Naive thymus-derived CD4-positive, alpha-beta T cell (primary cell): ENCODE results near the gene TUBGCP2. TPM values are rescaled to one million over a fixed set of nuclear protein-coding genes. Genes with fewer than 3 reads are reported as not detected.

Source experiments
- ATAC-seq: fragments of 150-1000 bp; cut with Tn5 transposase; 2 replicates; pipeline ENCODE4 v1.10.0; 2021; ENCODE audit warnings: mild to moderate bottlenecking, moderate library complexity
- CTCF ChIA-PET: fragments of 350-600 bp; sonication (Branson Sonifier 250); formaldehyde crosslinking; loops from one replicate; lab custom pipeline; 2021; ENCODE audit warnings: antibody characterized with exemption; lab: Charles Lee
- POLR2A ChIA-PET: fragments of 350-600 bp; sonication (Branson Sonifier 250); formaldehyde crosslinking; loops from one replicate; lab custom pipeline; 2021; ENCODE audit warnings: antibody characterized with exemption, inconsistent platforms; lab: Charles Lee
- DNase-seq, 9 donors: peaks; one replicate each; pipeline versions ENCODE4 v3.0.0 to v3.0.0-alpha.2; 2020 to 2022; ENCODE audit warnings: mixed read lengths in 1 of 9
- H3K27ac ChIP-seq: one replicate; pipeline ENCODE4 v1.7.0; 2013; ENCODE audit warnings: mild to moderate bottlenecking, low read depth, low read length, moderate library complexity
- H3K27me3 ChIP-seq, 2 donors: one replicate each; pipeline ENCODE4 v1.7.0; 2013; ENCODE audit warnings: low read length in 2 of 2, mild to moderate bottlenecking in 2 of 2, moderate library complexity in 2 of 2; ENCODE audit not compliant: control insufficient read depth in 2 of 2, insufficient read depth in 2 of 2
- H3K36me3 ChIP-seq, 3 experiments: 1 replicate in 2 of 3; 2 replicates in 1 of 3; pipeline ENCODE4 v1.7.0; 2013; ENCODE audit warnings: low read length in 3 of 3, mild to moderate bottlenecking in 3 of 3, moderate library complexity in 1 of 3; ENCODE audit not compliant: insufficient read depth in 3 of 3, control insufficient read depth in 2 of 3
- H3K4me1 ChIP-seq, 2 donors: one replicate each; pipeline ENCODE4 v1.7.0; 2013; ENCODE audit warnings: low read length in 2 of 2, mild to moderate bottlenecking in 2 of 2, moderate library complexity in 1 of 2; ENCODE audit not compliant: control insufficient read depth in 2 of 2, insufficient read depth in 2 of 2
- H3K4me3 ChIP-seq: 2 replicates; pipeline ENCODE4 v1.7.0; 2013; ENCODE audit warnings: mild to moderate bottlenecking, low read length
- H3K9me3 ChIP-seq, 3 experiments: 1 replicate in 2 of 3; 2 replicates in 1 of 3; pipeline ENCODE4 v1.7.0; 2013; ENCODE audit warnings: low read length in 3 of 3; ENCODE audit not compliant: control insufficient read depth in 2 of 3
- H3K27ac Mint-ChIP-seq, 9 donors: one replicate each; pipeline ENCODE4 v1.8.0; 2020 to 2022; ENCODE audit warnings: mixed read lengths in 9 of 9, mild to moderate bottlenecking in 8 of 9, moderate library complexity in 5 of 9, inconsistent platforms in 2 of 9
- H3K27me3 Mint-ChIP-seq, 5 donors: one replicate each; pipeline ENCODE4 v1.8.0; 2021 to 2022; ENCODE audit warnings: mixed read lengths in 5 of 5, mild to moderate bottlenecking in 1 of 5
- H3K36me3 Mint-ChIP-seq, 5 donors: one replicate each; pipeline ENCODE4 v1.8.0; 2020 to 2022; ENCODE audit warnings: mixed read lengths in 5 of 5, mild to moderate bottlenecking in 3 of 5, inconsistent platforms in 1 of 5
- H3K4me1 Mint-ChIP-seq, 7 donors: one replicate each; pipeline ENCODE4 v1.8.0; 2020 to 2022; ENCODE audit warnings: mixed read lengths in 7 of 7, mild to moderate bottlenecking in 3 of 7, inconsistent platforms in 1 of 7
- H3K4me3 Mint-ChIP-seq, 10 donors: one replicate each; pipeline ENCODE4 v1.8.0; 2020 to 2022; ENCODE audit warnings: mild to moderate bottlenecking in 10 of 10, mixed read lengths in 10 of 10, moderate library complexity in 6 of 10, inconsistent platforms in 2 of 10
- H3K9me3 Mint-ChIP-seq, 11 donors: one replicate each; pipeline ENCODE4 v1.8.0; 2020 to 2022; ENCODE audit warnings: mixed read lengths in 11 of 11, mild to moderate bottlenecking in 4 of 11, inconsistent platforms in 1 of 11, moderate library complexity in 1 of 11
- intact Hi-C, 2 donors: fragments of 100-400 bp; cut with micrococcal nuclease; formaldehyde crosslinking; loops; one replicate each; pipeline ENCODE4 v1.15.1; 2023
- polyA plus RNA-seq, 2 donors: library from polyadenylated mRNA; unstranded; fragments of 300-500 nt; fragmentation: Illumina TruSeq; gene quantifications; one replicate each; pipeline ENCODE4 v1.2.3, GENCODE V29; 2021
- total RNA-seq, 6 experiments: library from RNA in 5 of 6; stranded (reverse) in 5 of 6; gene quantifications; 1 replicate in 5 of 6; 2 replicates in 1 of 6; pipeline ENCODE4 v1.2.3 and lab custom pipeline; 2021 to 2026

The TUBGCP2 gene
- total and polyA plus RNA-seq, 7 experiments from 2014 or later: 29.6 to 97.0 (median 67.7) TPM

DNA sequence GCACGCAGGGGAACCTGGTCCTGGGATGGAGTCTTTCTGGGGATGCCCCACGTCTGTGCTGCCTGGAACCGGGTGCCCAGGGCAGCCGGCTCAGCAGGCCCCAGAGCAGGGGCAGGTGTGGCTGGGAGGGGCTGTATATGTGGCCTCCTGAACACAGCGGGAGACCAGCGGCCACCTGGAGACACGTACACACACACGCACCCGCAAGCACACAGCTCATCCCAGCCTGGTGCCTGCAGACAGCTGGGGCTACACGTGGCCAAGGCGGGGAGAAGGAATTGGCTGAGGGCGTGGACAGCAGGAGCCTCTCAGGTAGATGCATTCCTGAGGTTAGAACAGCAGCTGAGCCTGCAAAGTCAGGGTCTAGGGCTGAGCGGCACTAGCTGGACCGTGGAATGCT, 46.0 kb downstream of the TUBGCP2 start:
- ChIA-PET CTCF (interaction anchor here (0.7 to 1.2 kb wide), 2 partner anchors 11 to 45 kb away, joined by 3 to 4 read pairs; no protein-coding TSS in a partner anchor), POLR2A (interaction anchor here (0.9 to 6.5 kb wide), 3 partner anchors 12 to 17 kb away, joined by 3 to 37 read pairs (median 3); partner anchors contain the start of gene ADAM8)
- peaks cover 0 to 14% (median 0%) of the 10 kb centered on the region in 5 donors for H3K36me3 Mint-ChIP-seq
- H3K27ac Mint-ChIP-seq: peak overlapping the region in 8 of 9 donors; percentile 49 to 91 (median 81)
- intact Hi-C loops: loop anchor here (2.0 to 5.0 kb wide), 6 partner anchors 110 to 1360 kb away; partner anchors contain the start of genes ECHS1 (in 2 of the 2), MTG1 (in 2 of the 2), INPP5A (in 1 of the 2) and PPP2R2D (in 1 of the 2)
- H3K9me3 ChIP-seq: no peaks in the 10 kb centered on the region
- peak overlapping the region; percentile 67 for H3K27ac ChIP-seq
- no peaks in the 10 kb centered on the region for H3K9me3 Mint-ChIP-seq
- peaks cover 0 to 9% (median 0%) of the 10 kb centered on the region in 3 experiments for H3K36me3 ChIP-seq
- H3K4me1 Mint-ChIP-seq: peaks cover 47 to 72% (median 64%) of the 10 kb centered on the region in 7 donors
- H3K4me3 ChIP-seq: no peak overlapping the region
- no peak for ATAC-seq
- peaks cover 46 to 59% of the 10 kb centered on the region in 2 donors for H3K4me1 ChIP-seq
- H3K27me3 Mint-ChIP-seq: peaks cover 0 to 2% (median 0%) of the 10 kb centered on the region in 5 donors
- DNase-seq: no peak
- H3K27me3 ChIP-seq: no peaks in the 10 kb centered on the region
- H3K4me3 Mint-ChIP-seq: peak overlapping the region; percentile 55 to 81 (median 76)

DNA sequence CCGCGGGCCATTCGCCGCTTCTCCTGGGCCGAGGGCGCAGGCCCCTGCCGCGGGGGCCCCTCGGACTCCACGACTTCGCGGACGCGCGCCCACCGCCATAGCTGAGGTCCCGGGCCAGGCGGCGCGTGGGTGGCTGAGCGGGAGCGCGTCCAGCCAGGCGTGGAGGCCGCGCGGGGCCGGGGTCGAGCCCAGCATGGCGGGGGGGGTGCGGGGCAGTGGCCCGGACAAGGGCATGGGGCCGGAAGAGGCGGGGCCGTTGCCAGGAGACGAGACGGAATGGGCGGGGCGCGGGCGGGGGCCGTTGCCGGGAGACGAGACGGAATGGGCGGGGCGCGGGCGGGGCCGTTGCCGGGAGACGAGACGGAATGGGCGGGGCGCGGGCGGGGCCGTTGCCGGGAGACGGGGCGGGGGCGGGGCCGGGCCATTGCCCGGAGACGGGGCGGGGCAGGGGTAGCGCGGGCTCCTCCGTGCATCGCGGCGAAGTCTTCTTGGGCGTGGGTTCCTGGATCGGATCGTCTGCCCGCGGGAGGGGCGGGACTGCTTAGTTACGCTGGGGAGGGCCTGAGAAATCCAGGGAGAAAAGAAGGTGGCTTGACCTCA, 46.8 kb downstream of the TUBGCP2 start:
- ATAC-seq (peak; percentile 65), DNase-seq (peak; percentile 60 to 84 (median 72))
- peak overlapping the region; percentile 55 to 83 (median 80) for H3K4me3 Mint-ChIP-seq
- ChIA-PET POLR2A (interaction anchor here (0.6 to 6.5 kb wide), 3 partner anchors 13 to 113 kb away, joined by 3 to 37 read pairs (median 3); partner anchors contain the start of gene ADAM8), CTCF (interaction anchor here (0.7 to 1.2 kb wide), 2 partner anchors 12 to 46 kb away, joined by 3 to 4 read pairs; no protein-coding TSS in a partner anchor)
- intact Hi-C loops: loop anchor here (1.0 to 5.0 kb wide), 8 partner anchors 13 to 1360 kb away; partner anchors contain the start of genes ECHS1 (in 2 of the 2), MTG1 (in 2 of the 2), INPP5A (in 1 of the 2) and PPP2R2D (in 1 of the 2)
- H3K4me1 ChIP-seq: peaks cover 53 to 68% of the 10 kb centered on the region in 2 donors
- H3K9me3 Mint-ChIP-seq: no peaks in the 10 kb centered on the region
- no peaks in the 10 kb centered on the region for H3K9me3 ChIP-seq
- peak overlapping the region; percentile 87 for H3K27ac ChIP-seq
- peaks cover 0 to 2% (median 0%) of the 10 kb centered on the region in 5 donors for H3K27me3 Mint-ChIP-seq
- H3K36me3 ChIP-seq: peaks cover 0 to 3% (median 0%) of the 10 kb centered on the region in 3 experiments
- no peaks in the 10 kb centered on the region for H3K27me3 ChIP-seq
- H3K36me3 Mint-ChIP-seq: peaks cover 0 to 14% (median 0%) of the 10 kb centered on the region in 5 donors
- H3K27ac Mint-ChIP-seq: peak overlapping the region; percentile 47 to 93 (median 80)
- peaks cover 51 to 81% (median 67%) of the 10 kb centered on the region in 7 donors for H3K4me1 Mint-ChIP-seq
- peak overlapping the region; percentile 52 for H3K4me3 ChIP-seq

DNA sequence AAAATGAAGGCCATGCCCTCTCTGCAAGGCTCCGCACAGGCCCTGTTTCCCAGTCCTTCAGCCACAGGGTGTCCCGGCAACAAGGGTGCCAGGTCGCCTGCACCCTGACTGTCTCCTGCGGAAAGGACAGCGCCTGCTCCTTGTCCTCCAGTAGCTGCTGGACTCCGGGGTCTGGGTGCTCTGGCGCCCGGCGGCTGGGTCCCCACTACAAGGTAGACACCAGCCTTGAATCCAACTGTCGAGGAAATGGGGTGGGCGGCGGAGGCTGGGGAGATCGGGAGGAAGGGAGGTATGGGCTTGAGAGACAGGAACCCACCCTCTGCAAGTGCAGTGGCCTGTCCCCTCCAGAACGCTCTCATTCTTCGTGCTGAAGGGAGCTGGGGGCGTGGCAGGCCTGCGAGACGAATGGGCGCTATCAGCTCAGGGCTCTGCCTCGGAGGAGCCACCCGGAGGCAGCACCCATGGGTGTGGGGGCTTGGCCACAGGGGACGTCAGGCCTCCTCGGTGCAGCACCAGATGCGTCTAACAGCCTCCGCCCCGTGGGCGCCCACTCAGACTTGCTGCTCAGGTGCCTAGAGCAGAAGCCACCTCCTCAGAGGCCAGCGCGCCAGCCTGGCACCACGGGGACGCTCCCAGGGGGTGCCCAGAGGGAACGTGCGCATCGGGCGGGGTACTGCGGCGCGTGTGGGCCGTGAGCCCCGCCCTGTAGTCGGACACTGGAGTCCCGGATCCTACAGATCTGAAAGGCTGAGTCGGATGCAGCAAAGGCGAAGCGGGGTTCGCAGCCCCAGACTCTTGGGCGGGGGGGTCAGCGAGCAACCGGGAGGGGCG, 47.6 kb downstream of the TUBGCP2 start:
- peaks cover 0 to 2% (median 0%) of the 10 kb centered on the region in 5 donors for H3K27me3 Mint-ChIP-seq
- Histone ChIP-seq H3K27ac (peak overlapping the region; percentile 87), H3K36me3 (no peaks in the 10 kb centered on the region), H3K9me3 (no peaks in the 10 kb centered on the region), H3K4me3 (peak overlapping the region; percentile 52), H3K4me1 (peaks cover 53 to 70% of the 10 kb centered on the region in 2 donors), H3K27me3 (no peaks in the 10 kb centered on the region)
- POLR2A ChIA-PET: interaction anchor here (1.1 to 6.5 kb wide), 2 partner anchors 13 to 113 kb away, joined by 3 to 37 read pairs; partner anchors contain the start of gene ADAM8
- no peaks in the 10 kb centered on the region for H3K9me3 Mint-ChIP-seq
- intact Hi-C loops: loop anchor here (1.0 to 5.0 kb wide), 7 partner anchors 14 to 1359 kb away; partner anchors contain the start of genes ECHS1 (in 2 of the 2), MTG1 (in 2 of the 2), INPP5A (in 1 of the 2) and PPP2R2D (in 1 of the 2)
- ATAC-seq: peak; percentile 60
- peaks cover 51 to 81% (median 67%) of the 10 kb centered on the region in 7 donors for H3K4me1 Mint-ChIP-seq
- peak overlapping the region; percentile 91 to 99 (median 94) for H3K27ac Mint-ChIP-seq
- peak; percentile 48 to 81 (median 63) for DNase-seq
- peaks cover 0 to 14% (median 0%) of the 10 kb centered on the region in 5 donors for H3K36me3 Mint-ChIP-seq
- H3K4me3 Mint-ChIP-seq: peak overlapping the region; percentile 45 to 83 (median 79)
- CTCF ChIA-PET: interaction anchor here (1.2 kb wide), 1 partner anchor 12 kb away, joined by 4 read pairs; no protein-coding TSS in a partner anchor

DNA sequence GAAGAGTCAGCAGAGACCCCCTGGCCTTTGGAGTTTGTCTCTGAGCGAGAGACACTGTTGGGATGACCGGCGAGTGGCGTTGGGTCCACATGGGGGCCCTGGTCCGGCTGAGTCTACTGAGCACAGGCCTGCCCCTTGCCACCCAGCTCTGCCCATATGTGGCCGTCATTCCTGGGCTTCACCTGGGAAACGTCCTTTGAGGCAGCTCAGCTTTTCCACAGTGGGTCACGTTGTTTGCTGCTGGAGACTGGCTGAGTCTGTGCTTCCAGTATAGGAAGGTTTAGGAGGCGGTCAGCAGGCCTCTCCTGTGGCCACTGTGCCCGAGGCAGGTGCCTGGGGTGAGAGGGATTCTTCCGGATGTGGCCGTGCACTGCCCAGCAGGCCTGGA, 49.1 kb downstream of the TUBGCP2 start:
- intact Hi-C loops: loop anchor here in 1 of 2 donors (1.0 kb wide), 1 partner anchor 16 kb away; no protein-coding TSS in a partner anchor
- ATAC-seq (no peak), DNase-seq (no peak)
- CTCF ChIA-PET: interaction anchor here (2.2 to 4.5 kb wide), 2 partner anchors 16 to 47 kb away, joined by 7 to 34 read pairs; partner anchors contain the start of gene ADAM8
- Mint-ChIP-seq H3K27me3 (peaks cover 0 to 2% (median 0%) of the 10 kb centered on the region in 5 donors), H3K27ac (peak overlapping the region; percentile 92 to 99 (median 97)), H3K36me3 (peaks cover 0 to 11% (median 0%) of the 10 kb centered on the region in 5 donors), H3K4me3 (peak overlapping the region; percentile 68 to 87 (median 80)), H3K4me1 (peaks cover 43 to 74% (median 58%) of the 10 kb centered on the region in 7 donors), H3K9me3 (no peaks in the 10 kb centered on the region)
- peaks cover 52 to 67% of the 10 kb centered on the region in 2 donors for H3K4me1 ChIP-seq
- H3K27ac ChIP-seq: peak overlapping the region; percentile 80
- H3K9me3 ChIP-seq: no peaks in the 10 kb centered on the region
- POLR2A ChIA-PET: interaction anchor here (0.6 to 6.5 kb wide), 4 partner anchors 15 to 77 kb away, joined by 3 to 37 read pairs (median 3); partner anchors contain the start of genes ADAM8 and CALY
- H3K36me3 ChIP-seq: no peaks in the 10 kb centered on the region
- no peaks in the 10 kb centered on the region for H3K27me3 ChIP-seq
- no peak overlapping the region for H3K4me3 ChIP-seq

DNA sequence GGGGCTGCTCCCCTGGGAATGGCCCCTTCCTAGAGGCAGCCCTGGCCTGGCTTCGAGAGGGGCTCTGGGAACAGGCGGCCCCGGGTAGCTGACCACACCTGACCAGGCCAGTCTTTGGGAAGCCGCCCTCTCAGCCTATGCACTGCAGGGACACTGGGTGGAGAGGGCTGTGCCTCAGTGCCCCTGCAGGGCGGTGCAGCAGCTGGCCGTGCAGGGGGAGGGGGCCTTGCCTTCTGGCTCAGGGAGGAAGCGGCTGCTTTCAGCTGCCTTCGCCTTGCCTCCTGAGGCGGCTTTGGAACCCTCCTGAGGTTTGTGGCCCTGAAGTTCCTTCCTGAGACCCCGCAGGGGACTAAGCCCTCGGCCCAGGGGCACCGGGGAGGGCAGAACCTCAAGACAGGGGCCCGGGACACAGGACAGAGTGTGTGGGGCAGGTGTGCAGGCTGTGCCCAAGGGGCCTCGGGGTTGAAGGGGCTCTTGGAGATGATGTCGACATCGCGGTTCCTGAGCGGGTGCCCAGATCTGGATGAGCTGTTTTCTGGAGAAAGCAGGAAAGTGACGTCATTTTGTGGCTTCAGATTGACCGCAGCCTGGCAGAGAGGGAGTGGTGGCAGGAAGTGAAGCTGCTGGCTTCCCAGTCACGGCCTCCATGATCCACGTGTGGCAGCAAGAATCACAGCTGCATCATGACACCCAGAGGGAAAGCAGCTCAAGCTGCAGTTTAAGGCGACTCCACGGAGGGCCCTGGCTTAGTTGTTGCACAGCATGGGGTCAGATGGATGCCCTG, 49.7 kb downstream of the TUBGCP2 start:
- Histone ChIP-seq H3K9me3 (no peaks in the 10 kb centered on the region), H3K27me3 (no peaks in the 10 kb centered on the region), H3K27ac (peak overlapping the region; percentile 80), H3K4me1 (peaks cover 46 to 62% of the 10 kb centered on the region in 2 donors), H3K4me3 (no peak overlapping the region), H3K36me3 (no peaks in the 10 kb centered on the region)
- H3K4me1 Mint-ChIP-seq: peaks cover 37 to 69% (median 52%) of the 10 kb centered on the region in 7 donors
- ATAC-seq (peak; percentile 62), DNase-seq (peak in 8 of 9 donors; percentile 61 to 86 (median 70))
- ChIA-PET CTCF (interaction anchor here (2.2 to 4.5 kb wide), 2 partner anchors 16 to 48 kb away, joined by 7 to 34 read pairs; partner anchors contain the start of gene ADAM8), POLR2A (interaction anchor here (0.8 to 6.5 kb wide), 4 partner anchors 16 to 78 kb away, joined by 3 to 37 read pairs (median 6); partner anchors contain the start of genes ADAM8 and CALY)
- H3K27me3 Mint-ChIP-seq: peaks cover 0 to 2% (median 0%) of the 10 kb centered on the region in 5 donors
- no peaks in the 10 kb centered on the region for H3K9me3 Mint-ChIP-seq
- H3K4me3 Mint-ChIP-seq: peak overlapping the region; percentile 68 to 87 (median 80)
- peak overlapping the region; percentile 92 to 99 (median 97) for H3K27ac Mint-ChIP-seq
- H3K36me3 Mint-ChIP-seq: peaks cover 0 to 6% (median 0%) of the 10 kb centered on the region in 5 donors
- intact Hi-C loops: loop anchor here in 1 of 2 donors (1.0 kb wide), 1 partner anchor 16 kb away; no protein-coding TSS in a partner anchor
